Spleen (tissue), 7 donors: ENCODE results near the gene SLC25A13.

Source experiments
- CTCF ChIP-seq, 11 experiments: fragments of 200-600 bp in 7 of 11; fragments of 450-650 bp in 4 of 11; sonication (generic) in 4 of 11; IDR thresholded peaks in 8 of 11; conservative IDR thresholded peaks in 3 of 11; 1 replicate in 7 of 11; 2 replicates in 4 of 11; pipeline versions ENCODE4 v1.4.0 to v1.8.0; 2016 to 2021; ENCODE audit warnings: antibody characterized with exemption in 11 of 11, inconsistent platforms in 4 of 11, mild to moderate bottlenecking in 1 of 11
- POLR2A ChIP-seq, 3 donors: fragments of 450-650 bp; IDR thresholded peaks; one replicate each; pipeline ENCODE4 v1.5.1; 2017; ENCODE audit warnings: antibody characterized with exemption in 3 of 3, mild to moderate bottlenecking in 1 of 3
- POLR2AphosphoS5 ChIP-seq, 3 donors: sonication (generic); formaldehyde crosslinking; IDR thresholded peaks; one replicate each; pipeline ENCODE4 v1.5.1; 2017; ENCODE audit warnings: antibody characterized with exemption in 3 of 3
- donor health status: DM: no; HTN: no; CAD: no; lungs with moderate emphysema.
- donor health status: DM: no; HTN: no; CAD: no.
- donor health status: DM: no; HTN: no; CAD: no.

GRCh38 chr7:96266580-96266979, 55.3 kb downstream of the SLC25A13 start:
- TF ChIP-seq CTCF (IDR thresholded peaks at IDR 0.05 in 8 of 11, conservative IDR thresholded peaks at IDR 0.05 in 3 of 11): no peak
- no peak for TF ChIP-seq POLR2A (IDR thresholded peaks at IDR 0.05)
- TF ChIP-seq POLR2AphosphoS5 (IDR thresholded peaks at IDR 0.05): no peak
